Ovary (tissue), 9 donors: ENCODE results near the gene LRRC61. TPM values are rescaled to one million over a fixed set of nuclear protein-coding genes. Genes with fewer than 3 reads are reported as not detected.
A peak's percentile ranks its signal among the peaks of the same experiment; 100 is the strongest.

Experiments
- DNase-seq, 5 donors: peaks; one replicate each; pipeline ENCODE4 v3.0.0-alpha.2; 2019 to 2020
- H3K27ac ChIP-seq, 2 donors: fragments of 200-600 bp; one replicate each; pipeline versions ENCODE4 v1.5.1 to v1.8.0; 2019 to 2022
- H3K27me3 ChIP-seq: fragments of 200-600 bp; one replicate; pipeline ENCODE4 v1.8.0; 2022
- H3K36me3 ChIP-seq: fragments of 200-600 bp; sonication (generic); one replicate; pipeline ENCODE4 v1.5.1; 2019
- H3K4me1 ChIP-seq: one replicate; pipeline ENCODE4 v1.8.1; 2013; ENCODE audit warnings: mild to moderate bottlenecking, moderate library complexity; ENCODE audit not compliant: insufficient read depth
- H3K4me3 ChIP-seq: fragments of 200-600 bp; sonication (generic); one replicate; pipeline ENCODE4 v1.5.1; 2017
- H3K9me3 ChIP-seq, 2 donors: fragments of 200-600 bp in 1 of 2; sonication (generic) in 1 of 2; one replicate each; pipeline versions ENCODE4 v1.5.1 to v1.8.1; 2013 to 2019; ENCODE audit warnings: mild to moderate bottlenecking in 1 of 2, moderate library complexity in 1 of 2
- CTCF ChIP-seq, 3 donors: fragments of 450-650 bp in 2 of 3; fragments of 200-600 bp in 1 of 3; IDR thresholded peaks; one replicate each; pipeline versions ENCODE4 v1.5.1 to v1.8.0; 2016 to 2022; ENCODE audit warnings: antibody characterized with exemption in 3 of 3, mild to moderate bottlenecking in 1 of 3
- EP300 ChIP-seq: sonication (generic); formaldehyde crosslinking; IDR thresholded peaks from one replicate; pipeline ENCODE4 v1.6.1; 2017; ENCODE audit warnings: antibody characterized with exemption
- POLR2A ChIP-seq: fragments of 450-650 bp; IDR thresholded peaks from one replicate; pipeline ENCODE4 v1.6.1; 2017; ENCODE audit warnings: antibody characterized with exemption, mild to moderate bottlenecking, moderate library complexity
- WGBS, 3 donors: extraction: QIAGEN DNeasy Blood & Tissue Kit in 1 of 3; methylation state at CpG; one replicate each; pipeline versions ENCODE4 v1.1.5 to v1.1.7; 2013 to 2017; 5-methylcytosine and 5-hydroxymethylcytosine counted together
- intact Hi-C, 4 donors: fragments of 100-400 bp; cut with DNase I; formaldehyde crosslinking; loops; one replicate each; pipeline versions ENCODE4 v1.11.0 to v1.15.1; 2022 to 2023
- polyA plus RNA-seq, 2 donors: library from polyadenylated mRNA; stranded (reverse); fragments of 200-250 nt in 1 of 2; fragments of 350-450 nt in 1 of 2; fragmentation: Illumina TruSeq in 1 of 2; extraction: RNeasy Lipid Tissue Mini Kit (QIAGEN cat#74804) in 1 of 2; gene quantifications; one replicate each; pipeline ENCODE4 v1.2.3, GENCODE V29; 2013 to 2014
- total RNA-seq, 7 donors: library from RNA; depleted of rRNA in 2 of 7; stranded (reverse); fragments of >200 nt in 2 of 7; fragmentation: NEBNext Ultra II Directional in 3 of 7; extraction: Animal tissue kit (Norgen Biotek cat#: 25700) in 3 of 7; gene quantifications; one replicate each; pipeline versions ENCODE4 v1.1.0 to v1.2.4, GENCODE V29; 2016 to 2023
- donor health status: DM: no; HTN: no; CAD: no; lungs with moderate emphysema.
- donor health status: DM: no; HTN: no; CAD: no.
- donor health status: Bipolar disorder and iron deficiency.
- donor health status: DM: yes; HTN: yes; CAD: no.
- donor health status: DM: no; HTN: no; CAD: no.
- donor health status: DM: yes; HTN: yes; CAD: no.

LRRC61 gene
- total and polyA plus RNA-seq, 9 donors: 3.0 to 34.9 (median 25.2) TPM

- Histone ChIP-seq H3K36me3 (no peaks in the 10 kb centered on the region), H3K27me3 (no peaks in the 10 kb centered on the region), H3K9me3 (no peaks in the 10 kb centered on the region), H3K4me1 (peaks cover 6% of the 10 kb centered on the region), H3K4me3 (no peak overlapping the region), H3K27ac (no peak overlapping the region)
- WGBS, 3 donors: 47 to 66% (median 51%) methylated on average over 3 of the region's 3 CpGs
- intact Hi-C loops: no loop called here
- TF ChIP-seq CTCF (IDR thresholded peaks at IDR 0.05) (no peak), POLR2A (no peak), EP300 (no peak)
- DNase-seq: no peak
Observed at GRCh38 chr7:150370612-150371071, 47.5 kb downstream of the LRRC61 start.

GRCh38 chr7:150371131-150371995, 48.2 kb downstream of the LRRC61 start:
- DNase-seq: no peak
- peaks cover 6% of the 10 kb centered on the region for H3K4me1 ChIP-seq
- intact Hi-C loops: no loop called here
- no peaks in the 10 kb centered on the region for H3K36me3 ChIP-seq
- no peak for TF ChIP-seq EP300
- TF ChIP-seq CTCF (IDR thresholded peaks at IDR 0.05): no peak
- no peak for TF ChIP-seq POLR2A
- no peaks in the 10 kb centered on the region for H3K9me3 ChIP-seq
- H3K27ac ChIP-seq: no peak overlapping the region
- no peak overlapping the region for H3K4me3 ChIP-seq
- H3K27me3 ChIP-seq: no peaks in the 10 kb centered on the region
- 78 to 83% (median 79%) methylated on average over 48 of the region's 48 CpGs for WGBS, 3 donors

- no peak for TF ChIP-seq POLR2A
- TF ChIP-seq CTCF (IDR thresholded peaks at IDR 0.05): no peak
- TF ChIP-seq EP300: no peak
- no peaks in the 10 kb centered on the region for H3K27me3 ChIP-seq
- H3K27ac ChIP-seq: no peak overlapping the region
- H3K4me3 ChIP-seq: no peak overlapping the region
- no peak for DNase-seq
- H3K9me3 ChIP-seq: no peaks in the 10 kb centered on the region
- peaks cover 6% of the 10 kb centered on the region for H3K4me1 ChIP-seq
- intact Hi-C loops: no loop called here
- H3K36me3 ChIP-seq: no peaks in the 10 kb centered on the region
- 90 to 91% (median 90%) methylated on average over 26 to 30 of the region's 30 CpGs for WGBS, 3 donors
Observed at GRCh38 chr7:150371996-150372270, 48.8 kb downstream of the LRRC61 start.

GRCh38 chr7:150372271-150373048, 49.3 kb downstream of the LRRC61 start:
- Histone ChIP-seq H3K27ac (no peak overlapping the region), H3K27me3 (no peaks in the 10 kb centered on the region), H3K4me3 (no peak overlapping the region), H3K4me1 (peaks cover 6% of the 10 kb centered on the region), H3K36me3 (no peaks in the 10 kb centered on the region), H3K9me3 (no peaks in the 10 kb centered on the region)
- intact Hi-C loops: no loop called here
- DNase-seq: peak in 1 of 5 donors; percentile 43
- TF ChIP-seq CTCF (IDR thresholded peaks at IDR 0.05) (no peak), POLR2A (no peak), EP300 (no peak)
- 83 to 84% (median 83%) methylated on average over 69 to 79 of the region's 79 CpGs for WGBS, 3 donors
